ENCODE results near the gene KCNK4.

- TF ChIP-seq CTCF (IDR thresholded peaks at IDR 0.05; ENCODE audit: insufficient read depth, low read depth, low read length) (no peak), EZH2 (IDR thresholded peaks at IDR 0.05; ENCODE audit: insufficient read depth, low read length) (no peak)
Observed at GRCh38 chr11:64313491-64314145, 22.5 kb downstream of the KCNK4 start.

Data from astrocyte (in vitro differentiated cells and primary cell).